OCI-LY1 (cell line): ENCODE results near the gene S100A4.

Source experiments
- H2AFZ ChIP-seq: fragments of 200-600 bp; sonication (generic), shearing (Covaris generic); 2 replicates; pipeline ENCODE4 v1.6.0; 2014; ENCODE audit warnings: antibody characterized with exemption, mild to moderate bottlenecking, low read length
- H3F3A ChIP-seq: fragments of 200-600 bp; sonication (generic), shearing (Covaris generic); 2 replicates; pipeline ENCODE4 v1.6.0; 2014; ENCODE audit warnings: mild to moderate bottlenecking, antibody characterized with exemption, low read length, moderate library complexity; ENCODE audit not compliant: insufficient read depth
- H3K27ac ChIP-seq: fragments of 200-600 bp; sonication (generic); 2 replicates; pipeline ENCODE4 v1.5.1; 2014; ENCODE audit warnings: low read length, mixed run types, mild to moderate bottlenecking, low read depth; ENCODE audit not compliant: poor library complexity, severe bottlenecking
- H3K27me3 ChIP-seq: fragments of 200-600 bp; sonication (generic); 2 replicates; pipeline ENCODE4 v1.6.0; 2014; ENCODE audit warnings: antibody characterized with exemption, mild to moderate bottlenecking, low read length, moderate library complexity; ENCODE audit not compliant: insufficient read depth
- H3K36me3 ChIP-seq: fragments of 200-600 bp; sonication (generic); 2 replicates; pipeline ENCODE4 v1.6.1; 2014; ENCODE audit warnings: mild to moderate bottlenecking, antibody characterized with exemption, low read length, moderate library complexity, mixed read lengths; ENCODE audit not compliant: insufficient read depth
- H3K4me1 ChIP-seq: fragments of 200-600 bp; sonication (generic); 2 replicates; pipeline ENCODE4 v1.5.1; 2014; ENCODE audit warnings: mild to moderate bottlenecking, low read length, moderate library complexity; ENCODE audit not compliant: insufficient read depth, severe bottlenecking
- H3K4me2 ChIP-seq: fragments of 200-600 bp; sonication (generic), shearing (Covaris generic); 2 replicates; pipeline ENCODE4 v1.6.1; 2014; ENCODE audit warnings: low read length
- H3K4me3 ChIP-seq: fragments of 200-600 bp; sonication (generic); 2 replicates; pipeline ENCODE4 v1.5.1; 2014; ENCODE audit warnings: low read length, low read depth, mild to moderate bottlenecking, mixed read lengths; ENCODE audit not compliant: poor library complexity, severe bottlenecking
- H3K79me2 ChIP-seq: fragments of 200-600 bp; shearing (Covaris generic); 2 replicates; pipeline ENCODE4 v1.6.1; 2016; ENCODE audit warnings: mixed run types, low read length, mixed read lengths; ENCODE audit not compliant: insufficient read depth
- H3K9ac ChIP-seq: fragments of 200-600 bp; sonication (generic), shearing (Covaris generic); 2 replicates; pipeline ENCODE4 v1.6.1; 2014; ENCODE audit warnings: mild to moderate bottlenecking, low read length, mixed read lengths
- H3K9me2 ChIP-seq: fragments of 200-600 bp; sonication (generic), shearing (Covaris generic); 2 replicates; pipeline ENCODE4 v1.6.1; 2014; ENCODE audit warnings: low read depth, mild to moderate bottlenecking, low read length, mixed read lengths
- H3K9me3 ChIP-seq: fragments of 200-600 bp; shearing (Covaris generic); 2 replicates; pipeline ENCODE4 v1.6.1; 2014; ENCODE audit warnings: low read length, mixed read lengths
- H4K20me1 ChIP-seq: fragments of 200-600 bp; sonication (generic), shearing (Covaris generic); 2 replicates; pipeline ENCODE4 v1.6.0; 2016; ENCODE audit warnings: mild to moderate bottlenecking, low read length; ENCODE audit not compliant: insufficient read depth
- EZH2 ChIP-seq: fragments of 200-600 bp; sonication (generic), shearing (Covaris generic); IDR thresholded peaks from 2 replicates; pipeline ENCODE4 v1.8.0; 2017; ENCODE audit warnings: borderline replicate concordance, mixed run types, mild to moderate bottlenecking, antibody characterized with exemption, low read length, moderate library complexity, mixed read lengths
- TF ChIP-seq, protein P1 (sequence below): fragments of 200-600 bp; sonication (generic), shearing (Covaris generic); IDR thresholded peaks from 2 replicates; pipeline ENCODE4 v1.5.1; 2017; ENCODE audit warnings: mild to moderate bottlenecking, antibody characterized with exemption, low read length, moderate library complexity, mixed read lengths

S100A4 gene

GRCh38 chr1:153573351-153573750, 27.7 kb upstream of the S100A4 start:
- Histone ChIP-seq H3K4me1 (no peaks in the 10 kb centered on the region), H3K9me2 (no peaks in the 10 kb centered on the region), H3K27me3 (no peaks in the 10 kb centered on the region), H3K79me2 (no peaks in the 10 kb centered on the region), H3K4me3 (no peak overlapping the region), H3K27ac (no peak overlapping the region), H3F3A (no peaks in the 10 kb centered on the region), H3K9me3 (no peaks in the 10 kb centered on the region), H3K36me3 (no peaks in the 10 kb centered on the region), H4K20me1 (no peaks in the 10 kb centered on the region), H3K4me2 (no peak overlapping the region), H2AFZ (no peak overlapping the region), H3K9ac (no peak overlapping the region)
- no peak for TF ChIP-seq EZH2

DNA sequence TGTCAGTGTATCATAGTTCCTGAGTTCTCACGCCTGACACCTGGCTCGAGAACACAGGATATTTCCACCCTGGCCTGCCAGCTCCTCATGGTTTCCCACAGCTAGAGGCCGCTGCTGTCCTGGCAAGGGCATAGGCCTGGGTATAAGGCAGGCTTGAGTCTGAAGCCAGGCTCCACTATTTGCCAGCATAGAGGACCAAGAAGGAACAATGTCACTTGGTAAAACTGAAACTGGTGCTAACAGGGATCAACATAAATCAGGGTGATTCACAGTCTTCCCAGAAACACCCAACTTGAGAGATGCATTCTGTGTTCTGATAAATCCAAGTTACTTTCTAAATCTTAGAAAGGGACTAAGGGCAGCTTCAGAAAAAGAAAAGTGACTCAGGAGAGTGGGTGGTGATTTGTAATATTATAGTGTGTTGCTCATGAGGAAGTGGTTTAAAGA, 27.0 kb upstream of the S100A4 start:
- Histone ChIP-seq H3K4me2 (no peak overlapping the region), H3K4me1 (no peaks in the 10 kb centered on the region), H3K9ac (no peak overlapping the region), H3K9me3 (no peaks in the 10 kb centered on the region), H3K79me2 (no peaks in the 10 kb centered on the region), H3K27ac (no peak overlapping the region), H3K36me3 (no peaks in the 10 kb centered on the region), H3K27me3 (no peaks in the 10 kb centered on the region), H4K20me1 (no peaks in the 10 kb centered on the region), H2AFZ (no peak overlapping the region), H3K9me2 (no peaks in the 10 kb centered on the region), H3F3A (no peaks in the 10 kb centered on the region), H3K4me3 (no peak overlapping the region)
- TF ChIP-seq EZH2 = no peak
- TF ChIP-seq, protein P1, sequence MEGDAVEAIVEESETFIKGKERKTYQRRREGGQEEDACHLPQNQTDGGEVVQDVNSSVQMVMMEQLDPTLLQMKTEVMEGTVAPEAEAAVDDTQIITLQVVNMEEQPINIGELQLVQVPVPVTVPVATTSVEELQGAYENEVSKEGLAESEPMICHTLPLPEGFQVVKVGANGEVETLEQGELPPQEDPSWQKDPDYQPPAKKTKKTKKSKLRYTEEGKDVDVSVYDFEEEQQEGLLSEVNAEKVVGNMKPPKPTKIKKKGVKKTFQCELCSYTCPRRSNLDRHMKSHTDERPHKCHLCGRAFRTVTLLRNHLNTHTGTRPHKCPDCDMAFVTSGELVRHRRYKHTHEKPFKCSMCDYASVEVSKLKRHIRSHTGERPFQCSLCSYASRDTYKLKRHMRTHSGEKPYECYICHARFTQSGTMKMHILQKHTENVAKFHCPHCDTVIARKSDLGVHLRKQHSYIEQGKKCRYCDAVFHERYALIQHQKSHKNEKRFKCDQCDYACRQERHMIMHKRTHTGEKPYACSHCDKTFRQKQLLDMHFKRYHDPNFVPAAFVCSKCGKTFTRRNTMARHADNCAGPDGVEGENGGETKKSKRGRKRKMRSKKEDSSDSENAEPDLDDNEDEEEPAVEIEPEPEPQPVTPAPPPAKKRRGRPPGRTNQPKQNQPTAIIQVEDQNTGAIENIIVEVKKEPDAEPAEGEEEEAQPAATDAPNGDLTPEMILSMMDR = peak; percentile 92

DNA sequence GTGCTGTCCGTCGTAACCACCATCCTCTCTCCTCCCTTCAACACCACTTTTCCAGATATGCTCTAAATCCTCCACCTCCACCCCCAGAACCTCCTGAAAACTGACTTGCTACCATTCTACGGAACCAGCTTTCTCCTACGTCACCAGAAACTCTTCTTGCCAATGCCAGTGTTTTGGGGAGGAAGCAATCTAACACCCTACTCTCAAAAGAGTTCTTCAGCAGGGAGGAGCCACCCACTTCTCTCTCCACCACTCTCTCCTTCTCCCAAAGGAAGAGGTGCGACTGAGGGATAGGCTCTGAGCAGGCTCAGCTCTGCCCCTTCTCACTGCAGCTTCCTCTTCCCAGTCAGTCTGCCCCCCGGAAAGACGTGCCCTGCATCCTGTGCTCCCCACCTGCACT, 26.1 kb upstream of the S100A4 start:
- H2AFZ ChIP-seq = no peak overlapping the region
- no peaks in the 10 kb centered on the region for H4K20me1 ChIP-seq
- H3K9me3 ChIP-seq = no peaks in the 10 kb centered on the region
- no peak overlapping the region for H3K4me3 ChIP-seq
- no peaks in the 10 kb centered on the region for H3K9me2 ChIP-seq
- no peaks in the 10 kb centered on the region for H3K79me2 ChIP-seq
- H3K4me2 ChIP-seq = no peak overlapping the region
- H3K36me3 ChIP-seq = no peaks in the 10 kb centered on the region
- H3F3A ChIP-seq = no peaks in the 10 kb centered on the region
- H3K27me3 ChIP-seq = no peaks in the 10 kb centered on the region
- no peak overlapping the region for H3K9ac ChIP-seq
- TF ChIP-seq, protein P1 = no peak
- no peak for TF ChIP-seq EZH2
- no peaks in the 10 kb centered on the region for H3K4me1 ChIP-seq
- no peak overlapping the region for H3K27ac ChIP-seq

GRCh38 chr1:153570874-153571273, 25.3 kb upstream of the S100A4 start:
- Histone ChIP-seq H3K9ac (no peak overlapping the region), H3K9me3 (no peaks in the 10 kb centered on the region), H3K79me2 (no peaks in the 10 kb centered on the region), H3K36me3 (no peaks in the 10 kb centered on the region), H2AFZ (no peak overlapping the region), H4K20me1 (no peaks in the 10 kb centered on the region), H3K27me3 (no peaks in the 10 kb centered on the region), H3K4me2 (no peak overlapping the region), H3K27ac (no peak overlapping the region), H3K4me1 (no peaks in the 10 kb centered on the region), H3K4me3 (no peak overlapping the region), H3F3A (no peaks in the 10 kb centered on the region), H3K9me2 (no peaks in the 10 kb centered on the region)
- no peak for TF ChIP-seq EZH2
- TF ChIP-seq, protein P1 = no peak
